Measurements from ENCODE around the gene LIPG.

LIPG gene

GRCh38 chr18:49524951-49525350 lies 36.9 kb upstream of the LIPG start:
- ATAC-seq: no peak
- TF ChIP-seq POU6F1 (CRISPR knock-in tag; IDR thresholded peaks at IDR 0.05; ENCODE audit: borderline replicate concordance, low read depth) (no peak), BACH2 (CRISPR knock-in tag; IDR thresholded peaks at IDR 0.05; ENCODE audit: borderline replicate concordance) (no peak), ZNF70 (CRISPR knock-in tag; IDR thresholded peaks at IDR 0.05) (no peak), ESRRG (CRISPR knock-in tag; IDR thresholded peaks at IDR 0.05) (no peak), TOX (CRISPR knock-in tag; IDR thresholded peaks at IDR 0.05; ENCODE audit: borderline replicate concordance) (no peak), ZFP30 (CRISPR knock-in tag; IDR thresholded peaks at IDR 0.05) (no peak), ZC3H10 (CRISPR knock-in tag; IDR thresholded peaks at IDR 0.05) (no peak), ZFP3 (CRISPR knock-in tag; IDR thresholded peaks at IDR 0.05) (no peak), SNAI2 (CRISPR knock-in tag; IDR thresholded peaks at IDR 0.05) (no peak), ISL1 (CRISPR knock-in tag; IDR thresholded peaks at IDR 0.05) (no peak), ARNTL (CRISPR knock-in tag; IDR thresholded peaks at IDR 0.05; ENCODE audit: borderline replicate concordance, low read depth) (no peak), ZNF8 (CRISPR knock-in tag; IDR thresholded peaks at IDR 0.05) (no peak)

- ATAC-seq: no peak
- no peak for TF ChIP-seq GLIS3 (CRISPR knock-in tag; IDR thresholded peaks at IDR 0.05)
- no peak for TF ChIP-seq ARNTL (CRISPR knock-in tag; IDR thresholded peaks at IDR 0.05; ENCODE audit: borderline replicate concordance, low read depth)
- TF ChIP-seq TSHZ2 (CRISPR knock-in tag; IDR thresholded peaks at IDR 0.05): no peak
- no peak for TF ChIP-seq POU6F1 (CRISPR knock-in tag; IDR thresholded peaks at IDR 0.05; ENCODE audit: borderline replicate concordance, low read depth)
- TF ChIP-seq ZNF565 (CRISPR knock-in tag; conservative IDR thresholded peaks at IDR 0.05; ENCODE audit: low read depth): no peak
- no peak for TF ChIP-seq OSR1 (CRISPR knock-in tag; IDR thresholded peaks at IDR 0.05)
- no peak for TF ChIP-seq PPARA (CRISPR knock-in tag; IDR thresholded peaks at IDR 0.05; ENCODE audit: borderline replicate concordance)
- no peak for TF ChIP-seq ESRRG (CRISPR knock-in tag; IDR thresholded peaks at IDR 0.05)
- no peak for TF ChIP-seq ZNF70 (CRISPR knock-in tag; IDR thresholded peaks at IDR 0.05)
- no peak for TF ChIP-seq TOX (CRISPR knock-in tag; IDR thresholded peaks at IDR 0.05; ENCODE audit: borderline replicate concordance)
- no peak for TF ChIP-seq PATZ1 (CRISPR knock-in tag; IDR thresholded peaks at IDR 0.05; ENCODE audit: borderline replicate concordance)
- no peak for TF ChIP-seq CSDC2 (CRISPR knock-in tag; IDR thresholded peaks at IDR 0.05)
Observed at GRCh38 chr18:49525981-49526380, 35.9 kb upstream of the LIPG start.

- no peak for TF ChIP-seq ZFP3 (CRISPR knock-in tag; IDR thresholded peaks at IDR 0.05)
- TF ChIP-seq BACH2 (CRISPR knock-in tag; IDR thresholded peaks at IDR 0.05; ENCODE audit: borderline replicate concordance): no peak
- TF ChIP-seq CSRNP3 (CRISPR knock-in tag; IDR thresholded peaks at IDR 0.05): no peak
- no peak for TF ChIP-seq GLIS3 (CRISPR knock-in tag; IDR thresholded peaks at IDR 0.05)
- TF ChIP-seq ARNTL (CRISPR knock-in tag; IDR thresholded peaks at IDR 0.05; ENCODE audit: borderline replicate concordance, low read depth): no peak
- TF ChIP-seq CSDC2 (CRISPR knock-in tag; IDR thresholded peaks at IDR 0.05): no peak
- TF ChIP-seq ZC3H10 (CRISPR knock-in tag; IDR thresholded peaks at IDR 0.05): no peak
- TF ChIP-seq ZNF8 (CRISPR knock-in tag; IDR thresholded peaks at IDR 0.05): no peak
- TF ChIP-seq RARB (CRISPR knock-in tag; IDR thresholded peaks at IDR 0.05): no peak
- no peak for TF ChIP-seq PATZ1 (CRISPR knock-in tag; IDR thresholded peaks at IDR 0.05; ENCODE audit: borderline replicate concordance)
- no peak for ATAC-seq
Observed at GRCh38 chr18:49527631-49528327, 34.1 kb upstream of the LIPG start.

Measured in SK-N-SH treated with all-trans-retinoic acid at 6 μM for 48 hours (cell line).